GM23338 (cell line): ENCODE measurements around the gene TMTC2. TPM values are rescaled to one million over a fixed set of nuclear protein-coding genes. Genes with fewer than 3 reads are reported as not detected.

Source experiments
- ATAC-seq: fragments of 200-7000 bp; cut with Tn5 transposase; 3 replicates; pipeline ENCODE4 v1.9.1; 2020
- DNase-seq: peaks from one replicate; pipeline ENCODE4 v3.0.0-alpha.2; 2015; ENCODE audit warnings: low spot score
- H2AFZ ChIP-seq: fragments of 200-600 bp; sonication (generic); 2 replicates; pipeline ENCODE4 v1.8.0; 2016; ENCODE audit warnings: antibody characterized with exemption, mild to moderate bottlenecking, moderate library complexity
- H3F3A ChIP-seq: fragments of 200-600 bp; sonication (generic); replicated peaks from 2 replicates; pipeline ENCODE4 v1.8.0; 2017; ENCODE audit warnings: antibody characterized with exemption, mixed run types, low read depth
- H3K27ac ChIP-seq: fragments of 200-600 bp; sonication (generic); 2 replicates; pipeline ENCODE4 v1.6.1; 2016; ENCODE audit warnings: low read depth
- H3K27me3 ChIP-seq: fragments of 200-600 bp; sonication (generic); 2 replicates; pipeline ENCODE4 v1.8.0; 2016; ENCODE audit warnings: mild to moderate bottlenecking, mixed run types, moderate library complexity; ENCODE audit not compliant: insufficient read depth
- H3K36me3 ChIP-seq: fragments of 200-600 bp; sonication (generic); 2 replicates; pipeline ENCODE4 v1.8.0; 2016; ENCODE audit warnings: mild to moderate bottlenecking; ENCODE audit not compliant: insufficient read depth
- H3K4me1 ChIP-seq: fragments of 200-600 bp; sonication (generic); 2 replicates; pipeline ENCODE4 v1.8.0; 2016; ENCODE audit warnings: mild to moderate bottlenecking, moderate library complexity; ENCODE audit not compliant: insufficient read depth
- H3K4me2 ChIP-seq: fragments of 200-600 bp; sonication (generic); 2 replicates; pipeline ENCODE4 v1.7.1; 2017; ENCODE audit warnings: mixed run types
- H3K4me3 ChIP-seq: fragments of 200-600 bp; sonication (generic); 2 replicates; pipeline ENCODE4 v1.6.1; 2016; ENCODE audit warnings: mixed run types
- H3K79me2 ChIP-seq: fragments of 200-600 bp; sonication (generic); replicated peaks from 2 replicates; pipeline ENCODE4 v1.8.0; 2017; ENCODE audit warnings: mild to moderate bottlenecking; ENCODE audit not compliant: insufficient read depth
- H3K9me2 ChIP-seq: fragments of 200-600 bp; sonication (generic); 2 replicates; pipeline ENCODE4 v1.8.0; 2017; ENCODE audit not compliant: insufficient read depth
- H4K20me1 ChIP-seq: fragments of 200-600 bp; sonication (generic); replicated peaks from 2 replicates; pipeline ENCODE4 v1.8.0; 2017; ENCODE audit warnings: mild to moderate bottlenecking; ENCODE audit not compliant: insufficient read depth
- H3K27ac Mint-ChIP-seq: 2 replicates; pipeline ENCODE4 v1.8.0; 2020; ENCODE audit warnings: inconsistent platforms, mild to moderate bottlenecking, moderate library complexity, mixed read lengths
- H3K27me3 Mint-ChIP-seq: 3 replicates; pipeline ENCODE4 v1.8.0; 2022; ENCODE audit warnings: low read depth, mild to moderate bottlenecking, moderate library complexity, mixed read lengths, inconsistent platforms; ENCODE audit not compliant: insufficient read depth, poor library complexity
- H3K36me3 Mint-ChIP-seq: 3 replicates; pipeline ENCODE4 v1.8.0; 2021; ENCODE audit warnings: low read depth, mild to moderate bottlenecking, inconsistent platforms, moderate library complexity, mixed read lengths
- H3K4me1 Mint-ChIP-seq: 3 replicates; pipeline ENCODE4 v1.8.0; 2020; ENCODE audit warnings: mild to moderate bottlenecking, inconsistent platforms, mixed read lengths
- H3K4me3 Mint-ChIP-seq: 3 replicates; pipeline ENCODE4 v1.8.0; 2021; ENCODE audit warnings: moderate library complexity, mild to moderate bottlenecking, inconsistent platforms, mixed read lengths
- H3K9me3 Mint-ChIP-seq: 3 replicates; pipeline ENCODE4 v1.8.0; 2020; ENCODE audit warnings: moderate library complexity, mild to moderate bottlenecking, inconsistent platforms, mixed read lengths
- CREB1 ChIP-seq: fragments of 250-450 bp; sonication (Bioruptor Pico); IDR thresholded peaks from 2 replicates; pipeline ENCODE4 v1.5.0; 2020; ENCODE audit warnings: low read depth, mild to moderate bottlenecking, moderate library complexity
- EZH2 ChIP-seq: fragments of 200-600 bp; sonication (generic); IDR thresholded peaks from one replicate; pipeline ENCODE4 v1.8.0; 2017; ENCODE audit warnings: antibody characterized with exemption, mild to moderate bottlenecking, low read depth; ENCODE audit not compliant: unreplicated experiment
- EZH2phosphoT487 ChIP-seq: fragments of 200-600 bp; sonication (generic); IDR thresholded peaks from one replicate; pipeline ENCODE4 v1.8.1; 2018; ENCODE audit warnings: antibody characterized with exemption; ENCODE audit not compliant: unreplicated experiment
- JUNB ChIP-seq: IDR thresholded peaks from one replicate; pipeline ENCODE4 v1.6.1; 2016; ENCODE audit warnings: antibody characterized with exemption; ENCODE audit not compliant: unreplicated experiment
- NANOG ChIP-seq: IDR thresholded peaks from 2 replicates; pipeline ENCODE4 v1.6.1; 2016; ENCODE audit warnings: antibody characterized with exemption, borderline replicate concordance
- POLR2AphosphoS5 ChIP-seq: IDR thresholded peaks from 2 replicates; pipeline ENCODE4 v1.6.1; 2016; ENCODE audit warnings: antibody characterized with exemption, low read depth
- STAT1 ChIP-seq: IDR thresholded peaks from one replicate; pipeline ENCODE4 v1.6.1; 2016; ENCODE audit warnings: antibody characterized with exemption; ENCODE audit not compliant: unreplicated experiment
- ZNF114 ChIP-seq: fragments of 250-450 bp; sonication (Bioruptor Pico); IDR thresholded peaks from 2 replicates; pipeline ENCODE4 v1.5.0; 2020; ENCODE audit warnings: mild to moderate bottlenecking, moderate library complexity
- ZNF331 ChIP-seq: fragments of 250-450 bp; sonication (Bioruptor Pico); IDR thresholded peaks from 2 replicates; pipeline ENCODE4 v1.5.0; 2020; ENCODE audit warnings: low read depth, mild to moderate bottlenecking, moderate library complexity
- polyA plus RNA-seq: library from polyadenylated mRNA; unstranded; fragments of >200 nt; fragmentation: Nextera tagmentation; extraction: Ambion mirVana; gene quantifications from 2 replicates; pipeline ENCODE4 v1.2.1, GENCODE V29; 2016
- total RNA-seq: library from RNA; depleted of rRNA; stranded (reverse); fragments of >200 nt; shearing (Covaris generic); gene quantifications from 2 replicates; pipeline ENCODE4 v1.2.3, GENCODE V29; 2014
- TF ChIP-seq, protein P1 (sequence below): fragments of 250-450 bp; sonication (Bioruptor Pico); IDR thresholded peaks from 2 replicates; pipeline ENCODE4 v1.5.0; 2020; ENCODE audit warnings: mild to moderate bottlenecking, moderate library complexity
- TF ChIP-seq, protein P2 (sequence below): IDR thresholded peaks from 2 replicates; pipeline ENCODE4 v1.6.1; 2016; ENCODE audit warnings: antibody characterized with exemption
- TF ChIP-seq, protein P3 (sequence below): IDR thresholded peaks from one replicate; pipeline ENCODE4 v1.6.1; 2018; ENCODE audit warnings: antibody characterized with exemption; ENCODE audit not compliant: unreplicated experiment
- TF ChIP-seq, protein P4 (sequence below), 2 experiments: fragments of 200-600 bp in 1 of 2; sonication (generic) in 1 of 2; conservative IDR thresholded peaks; 2 replicates each; pipeline versions ENCODE4 v1.5.1 to v1.6.1; 2016 to 2017; ENCODE audit warnings: antibody characterized with exemption in 2 of 2, low read depth in 2 of 2, mild to moderate bottlenecking in 2 of 2, moderate library complexity in 1 of 2

The TMTC2 gene
- total and polyA plus RNA-seq, 2 experiments from 2014 or later, result 0.57 to 6.5 TPM

DNA sequence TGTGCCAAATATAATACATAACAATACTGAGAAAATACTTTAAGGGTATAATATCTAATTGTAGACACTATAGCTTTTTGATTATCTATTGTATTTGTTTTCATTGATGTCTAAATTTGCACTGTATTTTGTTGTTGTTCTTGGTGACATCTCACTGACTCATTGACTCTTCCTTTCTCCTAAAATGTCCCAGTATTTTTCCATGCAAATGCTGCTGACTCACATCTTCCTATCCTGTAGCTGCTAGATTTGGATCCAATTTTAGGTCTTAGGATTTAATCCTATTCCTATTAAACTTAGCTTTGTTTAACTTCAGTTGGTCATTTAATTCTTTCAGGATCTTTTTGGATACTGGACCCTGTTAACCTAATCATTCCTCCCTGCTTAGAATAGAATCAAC is 148.5 kb downstream of the TMTC2 start:
- DNase-seq (no peak), ATAC-seq (no peak)
- Histone ChIP-seq H3F3A (no peaks in the 10 kb centered on the region), H3K27me3 (no peaks in the 10 kb centered on the region), H4K20me1 (no peaks in the 10 kb centered on the region), H3K79me2 (no peaks in the 10 kb centered on the region), H3K4me2 (no peak overlapping the region), H3K4me3 (no peak overlapping the region), H3K36me3 (no peaks in the 10 kb centered on the region), H3K4me1 (peaks cover 5% of the 10 kb centered on the region; the same call in 1 of the 2 replicates), H3K9me2 (no peaks in the 10 kb centered on the region), H3K27ac (no peak overlapping the region), H2AFZ (no peak overlapping the region)
- H3K4me3 Mint-ChIP-seq, result no peak overlapping the region
- no peaks in the 10 kb centered on the region for H3K27me3 Mint-ChIP-seq
- H3K27ac Mint-ChIP-seq, result no peak overlapping the region
- TF ChIP-seq NANOG (no peak), CREB1 (CRISPR knock-in tag) (no peak), STAT1 (no peak), EZH2phosphoT487 (no peak), JUNB (no peak), POLR2AphosphoS5 (no peak), ZNF331 (CRISPR knock-in tag) (no peak), ZNF114 (CRISPR knock-in tag) (no peak), EZH2 (no peak)
- TF ChIP-seq, protein P1, sequence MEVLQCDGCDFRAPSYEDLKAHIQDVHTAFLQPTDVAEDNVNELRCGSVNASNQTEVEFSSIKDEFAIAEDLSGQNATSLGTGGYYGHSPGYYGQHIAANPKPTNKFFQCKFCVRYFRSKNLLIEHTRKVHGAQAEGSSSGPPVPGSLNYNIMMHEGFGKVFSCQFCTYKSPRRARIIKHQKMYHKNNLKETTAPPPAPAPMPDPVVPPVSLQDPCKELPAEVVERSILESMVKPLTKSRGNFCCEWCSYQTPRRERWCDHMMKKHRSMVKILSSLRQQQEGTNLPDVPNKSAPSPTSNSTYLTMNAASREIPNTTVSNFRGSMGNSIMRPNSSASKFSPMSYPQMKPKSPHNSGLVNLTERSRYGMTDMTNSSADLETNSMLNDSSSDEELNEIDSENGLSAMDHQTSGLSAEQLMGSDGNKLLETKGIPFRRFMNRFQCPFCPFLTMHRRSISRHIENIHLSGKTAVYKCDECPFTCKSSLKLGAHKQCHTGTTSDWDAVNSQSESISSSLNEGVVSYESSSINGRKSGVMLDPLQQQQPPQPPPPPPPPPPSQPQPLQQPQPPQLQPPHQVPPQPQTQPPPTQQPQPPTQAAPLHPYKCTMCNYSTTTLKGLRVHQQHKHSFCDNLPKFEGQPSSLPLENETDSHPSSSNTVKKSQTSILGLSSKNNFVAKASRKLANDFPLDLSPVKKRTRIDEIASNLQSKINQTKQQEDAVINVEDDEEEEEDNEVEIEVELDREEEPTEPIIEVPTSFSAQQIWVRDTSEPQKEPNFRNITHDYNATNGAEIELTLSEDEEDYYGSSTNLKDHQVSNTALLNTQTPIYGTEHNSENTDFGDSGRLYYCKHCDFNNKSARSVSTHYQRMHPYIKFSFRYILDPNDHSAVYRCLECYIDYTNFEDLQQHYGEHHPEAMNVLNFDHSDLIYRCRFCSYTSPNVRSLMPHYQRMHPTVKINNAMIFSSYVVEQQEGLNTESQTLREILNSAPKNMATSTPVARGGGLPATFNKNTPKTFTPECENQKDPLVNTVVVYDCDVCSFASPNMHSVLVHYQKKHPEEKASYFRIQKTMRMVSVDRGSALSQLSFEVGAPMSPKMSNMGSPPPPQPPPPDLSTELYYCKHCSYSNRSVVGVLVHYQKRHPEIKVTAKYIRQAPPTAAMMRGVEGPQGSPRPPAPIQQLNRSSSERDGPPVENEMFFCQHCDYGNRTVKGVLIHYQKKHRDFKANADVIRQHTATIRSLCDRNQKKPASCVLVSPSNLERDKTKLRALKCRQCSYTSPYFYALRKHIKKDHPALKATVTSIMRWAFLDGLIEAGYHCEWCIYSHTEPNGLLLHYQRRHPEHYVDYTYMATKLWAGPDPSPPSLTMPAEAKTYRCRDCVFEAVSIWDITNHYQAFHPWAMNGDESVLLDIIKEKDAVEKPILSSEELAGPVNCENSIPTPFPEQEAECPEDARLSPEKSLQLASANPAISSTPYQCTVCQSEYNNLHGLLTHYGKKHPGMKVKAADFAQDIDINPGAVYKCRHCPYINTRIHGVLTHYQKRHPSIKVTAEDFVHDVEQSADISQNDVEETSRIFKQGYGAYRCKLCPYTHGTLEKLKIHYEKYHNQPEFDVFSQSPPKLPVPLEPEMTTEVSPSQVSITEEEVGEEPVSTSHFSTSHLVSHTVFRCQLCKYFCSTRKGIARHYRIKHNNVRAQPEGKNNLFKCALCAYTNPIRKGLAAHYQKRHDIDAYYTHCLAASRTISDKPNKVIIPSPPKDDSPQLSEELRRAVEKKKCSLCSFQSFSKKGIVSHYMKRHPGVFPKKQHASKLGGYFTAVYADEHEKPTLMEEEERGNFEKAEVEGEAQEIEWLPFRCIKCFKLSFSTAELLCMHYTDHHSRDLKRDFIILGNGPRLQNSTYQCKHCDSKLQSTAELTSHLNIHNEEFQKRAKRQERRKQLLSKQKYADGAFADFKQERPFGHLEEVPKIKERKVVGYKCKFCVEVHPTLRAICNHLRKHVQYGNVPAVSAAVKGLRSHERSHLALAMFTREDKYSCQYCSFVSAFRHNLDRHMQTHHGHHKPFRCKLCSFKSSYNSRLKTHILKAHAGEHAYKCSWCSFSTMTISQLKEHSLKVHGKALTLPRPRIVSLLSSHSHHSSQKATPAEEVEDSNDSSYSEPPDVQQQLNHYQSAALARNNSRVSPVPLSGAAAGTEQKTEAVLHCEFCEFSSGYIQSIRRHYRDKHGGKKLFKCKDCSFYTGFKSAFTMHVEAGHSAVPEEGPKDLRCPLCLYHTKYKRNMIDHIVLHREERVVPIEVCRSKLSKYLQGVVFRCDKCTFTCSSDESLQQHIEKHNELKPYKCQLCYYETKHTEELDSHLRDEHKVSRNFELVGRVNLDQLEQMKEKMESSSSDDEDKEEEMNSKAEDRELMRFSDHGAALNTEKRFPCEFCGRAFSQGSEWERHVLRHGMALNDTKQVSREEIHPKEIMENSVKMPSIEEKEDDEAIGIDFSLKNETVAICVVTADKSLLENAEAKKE (CRISPR knock-in tag), result no peak
- TF ChIP-seq, protein P2, sequence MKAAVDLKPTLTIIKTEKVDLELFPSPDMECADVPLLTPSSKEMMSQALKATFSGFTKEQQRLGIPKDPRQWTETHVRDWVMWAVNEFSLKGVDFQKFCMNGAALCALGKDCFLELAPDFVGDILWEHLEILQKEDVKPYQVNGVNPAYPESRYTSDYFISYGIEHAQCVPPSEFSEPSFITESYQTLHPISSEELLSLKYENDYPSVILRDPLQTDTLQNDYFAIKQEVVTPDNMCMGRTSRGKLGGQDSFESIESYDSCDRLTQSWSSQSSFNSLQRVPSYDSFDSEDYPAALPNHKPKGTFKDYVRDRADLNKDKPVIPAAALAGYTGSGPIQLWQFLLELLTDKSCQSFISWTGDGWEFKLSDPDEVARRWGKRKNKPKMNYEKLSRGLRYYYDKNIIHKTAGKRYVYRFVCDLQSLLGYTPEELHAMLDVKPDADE, result no peak
- TF ChIP-seq, protein P3, sequence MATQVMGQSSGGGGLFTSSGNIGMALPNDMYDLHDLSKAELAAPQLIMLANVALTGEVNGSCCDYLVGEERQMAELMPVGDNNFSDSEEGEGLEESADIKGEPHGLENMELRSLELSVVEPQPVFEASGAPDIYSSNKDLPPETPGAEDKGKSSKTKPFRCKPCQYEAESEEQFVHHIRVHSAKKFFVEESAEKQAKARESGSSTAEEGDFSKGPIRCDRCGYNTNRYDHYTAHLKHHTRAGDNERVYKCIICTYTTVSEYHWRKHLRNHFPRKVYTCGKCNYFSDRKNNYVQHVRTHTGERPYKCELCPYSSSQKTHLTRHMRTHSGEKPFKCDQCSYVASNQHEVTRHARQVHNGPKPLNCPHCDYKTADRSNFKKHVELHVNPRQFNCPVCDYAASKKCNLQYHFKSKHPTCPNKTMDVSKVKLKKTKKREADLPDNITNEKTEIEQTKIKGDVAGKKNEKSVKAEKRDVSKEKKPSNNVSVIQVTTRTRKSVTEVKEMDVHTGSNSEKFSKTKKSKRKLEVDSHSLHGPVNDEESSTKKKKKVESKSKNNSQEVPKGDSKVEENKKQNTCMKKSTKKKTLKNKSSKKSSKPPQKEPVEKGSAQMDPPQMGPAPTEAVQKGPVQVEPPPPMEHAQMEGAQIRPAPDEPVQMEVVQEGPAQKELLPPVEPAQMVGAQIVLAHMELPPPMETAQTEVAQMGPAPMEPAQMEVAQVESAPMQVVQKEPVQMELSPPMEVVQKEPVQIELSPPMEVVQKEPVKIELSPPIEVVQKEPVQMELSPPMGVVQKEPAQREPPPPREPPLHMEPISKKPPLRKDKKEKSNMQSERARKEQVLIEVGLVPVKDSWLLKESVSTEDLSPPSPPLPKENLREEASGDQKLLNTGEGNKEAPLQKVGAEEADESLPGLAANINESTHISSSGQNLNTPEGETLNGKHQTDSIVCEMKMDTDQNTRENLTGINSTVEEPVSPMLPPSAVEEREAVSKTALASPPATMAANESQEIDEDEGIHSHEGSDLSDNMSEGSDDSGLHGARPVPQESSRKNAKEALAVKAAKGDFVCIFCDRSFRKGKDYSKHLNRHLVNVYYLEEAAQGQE, result no peak
- TF ChIP-seq, protein P4, sequence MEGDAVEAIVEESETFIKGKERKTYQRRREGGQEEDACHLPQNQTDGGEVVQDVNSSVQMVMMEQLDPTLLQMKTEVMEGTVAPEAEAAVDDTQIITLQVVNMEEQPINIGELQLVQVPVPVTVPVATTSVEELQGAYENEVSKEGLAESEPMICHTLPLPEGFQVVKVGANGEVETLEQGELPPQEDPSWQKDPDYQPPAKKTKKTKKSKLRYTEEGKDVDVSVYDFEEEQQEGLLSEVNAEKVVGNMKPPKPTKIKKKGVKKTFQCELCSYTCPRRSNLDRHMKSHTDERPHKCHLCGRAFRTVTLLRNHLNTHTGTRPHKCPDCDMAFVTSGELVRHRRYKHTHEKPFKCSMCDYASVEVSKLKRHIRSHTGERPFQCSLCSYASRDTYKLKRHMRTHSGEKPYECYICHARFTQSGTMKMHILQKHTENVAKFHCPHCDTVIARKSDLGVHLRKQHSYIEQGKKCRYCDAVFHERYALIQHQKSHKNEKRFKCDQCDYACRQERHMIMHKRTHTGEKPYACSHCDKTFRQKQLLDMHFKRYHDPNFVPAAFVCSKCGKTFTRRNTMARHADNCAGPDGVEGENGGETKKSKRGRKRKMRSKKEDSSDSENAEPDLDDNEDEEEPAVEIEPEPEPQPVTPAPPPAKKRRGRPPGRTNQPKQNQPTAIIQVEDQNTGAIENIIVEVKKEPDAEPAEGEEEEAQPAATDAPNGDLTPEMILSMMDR (conservative IDR thresholded peaks at IDR 0.05; ENCODE audit: low read depth in 2 of 2), result no peak
- H3K36me3 Mint-ChIP-seq, result no peaks in the 10 kb centered on the region
- H3K9me3 Mint-ChIP-seq, result no peaks in the 10 kb centered on the region
- peaks cover 12% of the 10 kb centered on the region for H3K4me1 Mint-ChIP-seq
